IMR-90 (cell line): Measurements from ENCODE around the gene TBX20. TPM values are rescaled to one million over a fixed set of nuclear protein-coding genes. Genes with fewer than 3 reads are reported as not detected.

ENCODE experiments used
- ATAC-seq: fragments of 200-7000 bp; cut with Tn5 transposase; 2 replicates; pipeline ENCODE4 v1.9.1; 2020; ENCODE audit warnings: low read depth, mild to moderate bottlenecking, moderate library complexity
- BruUV-seq: library from RNA; stranded (reverse); fragments of 400-500 nt; replicated peaks from 2 replicates; lab custom pipeline; 2021; lab: Mats Ljungman, UMichigan
- CTCF ChIA-PET: fragments of 300-600 bp; formaldehyde crosslinking; extraction: SDS; loops from one replicate; lab custom pipeline; 2021; ENCODE audit warnings: antibody characterized with exemption; lab: Yijun Ruan, JAX
- POLR2A ChIA-PET: fragments of 300-600 bp; sonication (Branson Sonifier 250); formaldehyde crosslinking; loops from one replicate; lab custom pipeline; 2022; ENCODE audit warnings: antibody characterized with exemption; ENCODE audit not compliant: unreplicated experiment; lab: Charles Lee
- DNase-seq: peaks from one replicate; pipeline ENCODE4 v3.0.0; 2013
- H2AFZ ChIP-seq: replicated peaks from 2 replicates; pipeline ENCODE3; 2013; ENCODE audit warnings: low read length, mild to moderate bottlenecking; ENCODE audit not compliant: poor library complexity
- H2AK5ac ChIP-seq: 2 replicates; pipeline ENCODE4 v1.6.1; 2013; ENCODE audit warnings: low read depth, low read length, inconsistent platforms
- H2AK9ac ChIP-seq: replicated peaks from 2 replicates; pipeline ENCODE3; 2013; ENCODE audit warnings: mild to moderate bottlenecking, low read depth, low read length, moderate library complexity; ENCODE audit not compliant: poor library complexity
- H2BK120ac ChIP-seq: 2 replicates; pipeline ENCODE4 v1.6.1; 2013; ENCODE audit warnings: low read depth, low read length, inconsistent platforms
- H2BK15ac ChIP-seq: 3 replicates; pipeline ENCODE4 v1.6.1; 2013; ENCODE audit warnings: low read depth, low read length, inconsistent platforms
- H2BK20ac ChIP-seq: 2 replicates; pipeline ENCODE4 v1.6.1; 2013; ENCODE audit warnings: low read depth, mild to moderate bottlenecking, inconsistent platforms, low read length, moderate library complexity
- H2BK5ac ChIP-seq: 2 replicates; pipeline ENCODE4 v1.6.1; 2013; ENCODE audit warnings: mild to moderate bottlenecking, low read depth, low read length, inconsistent platforms; ENCODE audit not compliant: poor library complexity, severe bottlenecking
- H3K14ac ChIP-seq: replicated peaks from 2 replicates; pipeline ENCODE4 v1.6.1; 2013; ENCODE audit warnings: low read depth, low read length, inconsistent platforms
- H3K18ac ChIP-seq: 2 replicates; pipeline ENCODE4 v1.6.1; 2013; ENCODE audit warnings: low read depth, low read length, control low read depth
- H3K23ac ChIP-seq: 2 replicates; pipeline ENCODE4 v1.6.1; 2013; ENCODE audit warnings: low read depth, low read length, inconsistent platforms
- H3K27ac ChIP-seq: 2 replicates; pipeline ENCODE4 v1.5.1; 2013; ENCODE audit warnings: mild to moderate bottlenecking, control low read depth, low read length; ENCODE audit not compliant: insufficient read depth
- H3K27me3 ChIP-seq: 2 replicates; pipeline ENCODE4 v1.6.1; 2013; ENCODE audit warnings: low read length; ENCODE audit not compliant: control insufficient read depth, insufficient read depth
- H3K36me3 ChIP-seq: 2 replicates; pipeline ENCODE4 v1.6.1; 2013; ENCODE audit warnings: low read length, mixed read lengths; ENCODE audit not compliant: control insufficient read depth, insufficient read depth
- H3K4ac ChIP-seq: 2 replicates; pipeline ENCODE4 v1.6.1; 2013; ENCODE audit warnings: low read depth, low read length, inconsistent platforms
- H3K4me1 ChIP-seq: 2 replicates; pipeline ENCODE4 v1.6.1; 2013; ENCODE audit warnings: low read length, mixed read lengths; ENCODE audit not compliant: control insufficient read depth, insufficient read depth
- H3K4me2 ChIP-seq: 2 replicates; pipeline ENCODE4 v1.6.1; 2013; ENCODE audit warnings: low read depth, mild to moderate bottlenecking, control low read depth, low read length, moderate library complexity
- H3K4me3 ChIP-seq: 2 replicates; pipeline ENCODE4 v1.5.1; 2013; ENCODE audit warnings: low read depth, mild to moderate bottlenecking, control low read depth, low read length, moderate library complexity; ENCODE audit not compliant: insufficient read depth
- H3K56ac ChIP-seq: 2 replicates; pipeline ENCODE4 v1.6.1; 2013; ENCODE audit warnings: low read length, inconsistent platforms; ENCODE audit not compliant: insufficient read depth; ENCODE audit errors: extremely low read depth
- H3K79me1 ChIP-seq, 2 experiments: 2 replicates each; pipeline ENCODE4 v1.6.1; 2013; ENCODE audit warnings: low read length in 2 of 2, inconsistent platforms in 1 of 2, low read depth in 1 of 2
- H3K9ac ChIP-seq: 2 replicates; pipeline ENCODE4 v1.6.1; 2013; ENCODE audit warnings: low read depth, low read length, control low read depth
- H3K9me1 ChIP-seq: 2 replicates; pipeline ENCODE4 v1.6.1; 2013; ENCODE audit warnings: low read length, inconsistent platforms; ENCODE audit not compliant: insufficient read depth
- H3K9me3 ChIP-seq: 2 replicates; pipeline ENCODE4 v1.6.1; 2013; ENCODE audit warnings: low read length; ENCODE audit not compliant: control insufficient read depth, insufficient read depth
- H4K20me1 ChIP-seq: 2 replicates; pipeline ENCODE4 v1.6.1; 2013; ENCODE audit warnings: low read length, inconsistent platforms; ENCODE audit not compliant: insufficient read depth
- H4K5ac ChIP-seq: 2 replicates; pipeline ENCODE4 v1.6.1; 2013; ENCODE audit warnings: mild to moderate bottlenecking, low read depth, low read length, control low read depth
- H4K8ac ChIP-seq, 2 experiments: 2 replicates each; pipeline ENCODE4 v1.6.1; 2013; ENCODE audit warnings: low read depth in 2 of 2, low read length in 2 of 2, control low read depth in 1 of 2, inconsistent platforms in 1 of 2
- H4K91ac ChIP-seq: 2 replicates; pipeline ENCODE4 v1.6.1; 2013; ENCODE audit warnings: low read depth, low read length, inconsistent platforms; ENCODE audit not compliant: insufficient read depth
- BHLHE40 ChIP-seq: fragments of 150-350 bp; IDR thresholded peaks from 2 replicates; pipeline ENCODE4 v1.6.1; 2016; ENCODE audit warnings: mild to moderate bottlenecking, low read depth, low read length
- CTCF ChIP-seq: conservative IDR thresholded peaks from 2 replicates; pipeline ENCODE4 v1.5.1; 2012; ENCODE audit warnings: mild to moderate bottlenecking, low read depth, low read length, improper control_type of control experiment
- MAFK ChIP-seq: IDR thresholded peaks from 2 replicates; pipeline ENCODE4 v1.6.1; 2012; ENCODE audit warnings: low read depth, low read length, improper control_type of control experiment
- NFE2L2 ChIP-seq: fragments of 150-350 bp; IDR thresholded peaks from 2 replicates; pipeline ENCODE4 v1.6.1; 2016; ENCODE audit warnings: low read depth, mild to moderate bottlenecking, low read length
- RAD21 ChIP-seq: IDR thresholded peaks from 2 replicates; pipeline ENCODE4 v1.6.1; 2012; ENCODE audit warnings: low read length, improper control_type of control experiment
- RFX5 ChIP-seq: IDR thresholded peaks from 2 replicates; pipeline ENCODE4 v1.8.0; 2012; ENCODE audit warnings: low read depth, mild to moderate bottlenecking, low read length, moderate library complexity
- WGBS, 2 experiments: methylation state at CpG; one replicate each; pipeline versions ENCODE4 v1.1.5 to v1.1.7; 2013; ENCODE audit warnings: missing lambda C conversion rate in 2 of 2; ENCODE audit not compliant: insufficient read length in 1 of 2; ENCODE audit errors: extremely low coverage in 2 of 2; 5-methylcytosine and 5-hydroxymethylcytosine counted together
- dilution Hi-C: fragments of 300-500 bp; cut with HindIII; formaldehyde crosslinking; loops from one replicate; pipeline ENCODE4 v1.14.3; 2018; ENCODE audit warnings: low sequenced_read_pairs; ENCODE audit not compliant: unreplicated experiment
- in situ Hi-C: fragments of 300-500 bp; cut with MboI; formaldehyde crosslinking; loops from 3 replicates; pipeline ENCODE4 v1.14.3; 2019; ENCODE audit warnings: low sequenced_read_pairs, inconsistent platforms, mixed read lengths
- intact Hi-C: fragments of 100-400 bp; cut with micrococcal nuclease; formaldehyde crosslinking; loops from 2 replicates; pipeline ENCODE4 v1.10.0; 2022
- polyA plus RNA-seq, 3 experiments: library from polyadenylated mRNA; depleted of rRNA; stranded (reverse); fragments of >200 nt; gene quantifications; 2 replicates each; pipeline ENCODE4 v1.2.3, GENCODE V29; 2012; ENCODE audit warnings: low replicate concordance in 1 of 3
- total RNA-seq: library from RNA; depleted of rRNA; stranded (reverse); fragments of >200 nt; gene quantifications from 2 replicates; pipeline ENCODE4 v1.2.3, GENCODE V29; 2012
- TF ChIP-seq, protein P1 (sequence below): fragments of 150-350 bp; IDR thresholded peaks from 2 replicates; pipeline ENCODE4 v1.6.1; 2017; ENCODE audit warnings: mild to moderate bottlenecking, antibody characterized with exemption, low read length, low read depth

TBX20 gene
- total and polyA plus RNA-seq, 2 of the 4 experiments (the other 2 are of a cell fraction): 0.15 to 0.36 TPM

- ChIA-PET CTCF (no interaction called here), POLR2A (no interaction called here)
- Histone ChIP-seq H3K9me1 (no peaks in the 10 kb centered on the region), H2BK120ac (no peak overlapping the region), H3K27me3 (no peaks in the 10 kb centered on the region), H2BK15ac (no peak overlapping the region), H3K23ac (no peak overlapping the region), H3K56ac (no peak overlapping the region), H3K18ac (no peak overlapping the region), H3K79me1 (no peaks in the 10 kb centered on the region), H2BK5ac (no peak overlapping the region), H2AK5ac (no peak overlapping the region), H3K4me2 (no peak overlapping the region), H3K36me3 (no peaks in the 10 kb centered on the region), H4K91ac (no peak overlapping the region), H3K9me3 (no peaks in the 10 kb centered on the region), H3K14ac (no peak overlapping the region), H4K5ac (no peak overlapping the region), H4K8ac (no peak overlapping the region), H3K4me3 (no peak overlapping the region), H2BK20ac (no peak overlapping the region), H2AFZ (no peak overlapping the region), H2AK9ac (no peak overlapping the region), H3K27ac (no peak overlapping the region), H3K4me1 (no peaks in the 10 kb centered on the region), H4K20me1 (no peaks in the 10 kb centered on the region), H3K4ac (no peak overlapping the region), H3K9ac (no peak overlapping the region)
- no peak for ATAC-seq
- in situ Hi-C loops: no loop called here
- dilution Hi-C loops: no loop called here
- WGBS, 2 experiments: no CpG with 5 or more reads among the region's 1 CpG
- no peak for TF ChIP-seq CTCF
- TF ChIP-seq, protein P1, sequence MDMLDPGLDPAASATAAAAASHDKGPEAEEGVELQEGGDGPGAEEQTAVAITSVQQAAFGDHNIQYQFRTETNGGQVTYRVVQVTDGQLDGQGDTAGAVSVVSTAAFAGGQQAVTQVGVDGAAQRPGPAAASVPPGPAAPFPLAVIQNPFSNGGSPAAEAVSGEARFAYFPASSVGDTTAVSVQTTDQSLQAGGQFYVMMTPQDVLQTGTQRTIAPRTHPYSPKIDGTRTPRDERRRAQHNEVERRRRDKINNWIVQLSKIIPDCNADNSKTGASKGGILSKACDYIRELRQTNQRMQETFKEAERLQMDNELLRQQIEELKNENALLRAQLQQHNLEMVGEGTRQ: no peak
- no peak for TF ChIP-seq NFE2L2
- no peak for TF ChIP-seq BHLHE40
- peak; percentile 67 for TF ChIP-seq MAFK
- TF ChIP-seq RFX5: no peak
- TF ChIP-seq RAD21: no peak
- BruUV-seq: no TSS peak
- intact Hi-C loops: no loop called here
- DNase-seq: no peak
Measured at GRCh38 chr7:35277359-35277758, 23.5 kb upstream of the TBX20 start.
